BLaER1 (cell line): Measurements from ENCODE around the gene DNAJC18.

Experiments used
- H3K27ac ChIP-seq: shearing (Covaris generic); formaldehyde crosslinking; 2 replicates; pipeline ENCODE4 v1.8.1; 2022
- H3K27me3 ChIP-seq: shearing (Covaris generic); formaldehyde crosslinking; 2 replicates; pipeline ENCODE4 v1.8.1; 2022
- H3K36me3 ChIP-seq: shearing (Covaris generic); formaldehyde crosslinking; 2 replicates; pipeline ENCODE4 v1.8.1; 2022
- H3K4me1 ChIP-seq: shearing (Covaris generic); formaldehyde crosslinking; 2 replicates; pipeline ENCODE4 v1.8.1; 2022
- H3K4me2 ChIP-seq: shearing (Covaris generic); formaldehyde crosslinking; 2 replicates; pipeline ENCODE4 v1.8.1; 2022
- H3K4me3 ChIP-seq: shearing (Covaris generic); formaldehyde crosslinking; 2 replicates; pipeline ENCODE4 v1.8.1; 2022
- H3K9ac ChIP-seq: shearing (Covaris generic); formaldehyde crosslinking; 2 replicates; pipeline ENCODE4 v1.8.1; 2022
- H3K9me3 ChIP-seq: shearing (Covaris generic); formaldehyde crosslinking; 2 replicates; pipeline ENCODE4 v1.8.1; 2022
- H4K20me1 ChIP-seq: shearing (Covaris generic); formaldehyde crosslinking; 2 replicates; pipeline ENCODE4 v1.8.1; 2022
- Cebpa-rat ChIP-seq: shearing (Covaris generic); IDR thresholded peaks from 2 replicates; pipeline ENCODE4 v1.8.1; 2022

The DNAJC18 gene

DNA sequence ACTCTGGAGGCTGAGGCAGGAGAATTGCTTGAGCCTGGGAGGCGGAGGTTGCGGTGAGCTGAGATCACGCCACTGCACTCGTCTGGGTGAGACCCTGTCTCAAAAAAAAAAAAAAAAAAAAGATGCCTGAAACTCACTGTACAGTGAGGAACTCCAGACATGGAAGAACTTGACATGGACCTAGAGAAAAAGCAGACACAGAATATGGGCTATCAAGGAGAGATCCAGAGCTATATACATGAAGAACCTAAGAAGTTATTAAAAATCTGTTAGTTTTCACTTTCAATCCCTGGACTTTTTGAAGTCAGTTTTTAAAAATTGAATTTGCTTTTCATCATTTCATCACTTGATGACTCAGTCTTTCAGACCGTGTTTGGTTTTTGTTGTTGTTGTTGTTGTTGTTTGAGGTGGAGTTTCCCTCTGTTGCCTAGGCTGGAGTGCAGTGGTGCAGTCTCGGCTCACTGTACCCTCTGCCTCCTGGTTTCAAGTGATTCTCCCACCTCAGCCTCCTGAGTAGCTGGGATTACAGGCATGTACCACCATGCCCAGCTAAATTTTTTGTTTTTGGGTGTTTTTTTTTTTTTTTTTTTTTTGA is 77.4 kb downstream of the DNAJC18 start:
- Histone ChIP-seq H3K9ac (no peak overlapping the region), H3K9me3 (0 out of 2 replicates have a peak, but pooled peaks cover 5% of the 10 kb centered on the region), H3K36me3 (peaks cover 99% of the 10 kb centered on the region), H3K27me3 (no peaks in the 10 kb centered on the region), H3K4me1 (peaks cover 7% of the 10 kb centered on the region), H3K4me2 (no peak overlapping the region), H3K4me3 (no peak overlapping the region), H3K27ac (no peak overlapping the region), H4K20me1 (peaks cover 99% of the 10 kb centered on the region)
- no peak for TF ChIP-seq Cebpa-rat

DNA sequence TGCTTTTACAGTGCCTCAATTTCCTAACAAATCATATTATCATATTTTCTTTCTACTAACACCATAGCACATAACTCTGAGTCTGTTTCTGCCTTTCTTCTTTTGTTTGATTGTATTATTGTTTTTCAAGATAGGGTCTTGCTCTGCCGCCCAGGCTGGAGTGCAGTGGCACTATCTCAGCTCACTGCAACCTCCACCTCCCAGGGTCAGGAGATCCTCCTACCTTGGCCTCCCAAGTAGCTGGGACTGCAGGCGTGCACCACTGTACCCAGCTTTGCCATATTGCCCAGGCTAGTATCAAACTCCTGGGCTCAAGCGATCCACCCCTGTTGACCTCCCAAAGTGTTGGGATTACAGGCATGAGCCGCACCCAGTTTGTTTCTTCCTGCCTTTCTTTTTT is 78.9 kb downstream of the DNAJC18 start:
- H3K27me3 ChIP-seq = no peaks in the 10 kb centered on the region
- TF ChIP-seq Cebpa-rat = no peak
- peaks cover 99% of the 10 kb centered on the region for H3K36me3 ChIP-seq
- H3K9me3 ChIP-seq = 0 out of 2 replicates have a peak, but pooled peaks cover 5% of the 10 kb centered on the region
- H3K4me1 ChIP-seq = peaks cover 14% of the 10 kb centered on the region; the same call in 1 of the 2 replicates
- peaks cover 99% of the 10 kb centered on the region for H4K20me1 ChIP-seq
- H3K4me3 ChIP-seq = no peak overlapping the region
- no peak overlapping the region for H3K27ac ChIP-seq
- H3K9ac ChIP-seq = no peak overlapping the region
- no peak overlapping the region for H3K4me2 ChIP-seq
